GM12875 (cell line): ENCODE results near the gene EHMT2.
"Not testable (repeated sequence)": the region's sequence is repeated elsewhere in the genome, so short reads cannot be mapped to it uniquely, and the experiment has no call there.

Source experiments
- H3K4me3 ChIP-seq: one replicate; pipeline ENCODE4 v1.5.1; 2011; ENCODE audit warnings: low read depth, low read length, control low read depth
- CTCF ChIP-seq: IDR thresholded peaks from 2 replicates; pipeline ENCODE4 v1.5.1; 2011; ENCODE audit warnings: low read depth, mild to moderate bottlenecking, control low read depth, inconsistent platforms, low read length, moderate library complexity, borderline replicate concordance; ENCODE audit not compliant: insufficient read depth

EHMT2 gene

GRCh38 chr6:31940256-31940664 is 42.8 kb upstream of the EHMT2 start:
- no peak overlapping the region for H3K4me3 ChIP-seq
- TF ChIP-seq CTCF, result no peak

GRCh38 chr6:31935823-31936222 is 38.3 kb upstream of the EHMT2 start:
- no peak overlapping the region for H3K4me3 ChIP-seq
- no peak for TF ChIP-seq CTCF

DNA sequence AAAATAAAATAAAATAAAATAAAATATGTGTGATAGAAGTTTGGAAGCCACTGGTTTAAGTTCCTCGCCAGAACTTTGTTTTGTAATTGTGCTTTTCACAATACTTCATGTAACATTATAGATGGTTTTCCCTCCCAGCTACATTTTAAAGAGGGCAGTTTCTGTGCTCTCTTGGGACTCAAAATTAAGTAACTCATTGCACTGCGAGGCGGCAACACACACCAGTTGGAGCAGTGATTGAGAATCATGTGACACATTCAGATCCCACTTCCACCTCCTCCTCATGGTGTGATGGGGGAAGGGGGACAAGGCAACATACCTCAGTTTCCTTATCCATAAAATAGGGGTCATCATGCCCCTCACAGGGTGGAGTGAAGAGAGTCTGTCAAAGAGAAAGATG is 37.5 kb upstream of the EHMT2 start:
- no peak for TF ChIP-seq CTCF
- H3K4me3 ChIP-seq, result no peak overlapping the region

DNA sequence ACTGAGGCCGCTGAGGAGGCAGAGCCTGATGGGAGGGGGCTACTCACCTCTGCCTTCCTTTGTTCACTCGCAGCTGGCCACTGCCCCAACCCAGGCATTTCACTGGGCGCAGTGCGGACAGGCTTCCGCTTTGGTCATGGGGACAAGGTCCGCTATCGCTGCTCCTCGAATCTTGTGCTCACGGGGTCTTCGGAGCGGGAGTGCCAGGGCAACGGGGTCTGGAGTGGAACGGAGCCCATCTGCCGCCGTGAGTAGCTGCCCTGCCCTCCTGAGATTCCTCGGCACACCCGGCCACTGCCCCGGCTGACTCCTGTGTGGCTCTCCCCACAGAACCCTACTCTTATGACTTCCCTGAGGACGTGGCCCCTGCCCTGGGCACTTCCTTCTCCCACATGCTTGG is 36.0 kb upstream of the EHMT2 start:
- H3K4me3 ChIP-seq, result no peak overlapping the region
- TF ChIP-seq CTCF, result no peak

- H3K4me3 ChIP-seq, result not testable (repeated sequence)
These were observed 34.6 kb upstream of the EHMT2 start for GRCh38 chr6:31932137-31932536.

- no peak overlapping the region for H3K4me3 ChIP-seq
- TF ChIP-seq CTCF, result no peak
These were observed 33.5 kb upstream of the EHMT2 start for GRCh38 chr6:31930962-31931361.

GRCh38 chr6:31928672-31928939 is 31.1 kb upstream of the EHMT2 start:
- no peak overlapping the region for H3K4me3 ChIP-seq
- no peak for TF ChIP-seq CTCF
